A673 (cell line): ENCODE data around the gene ATRNL1. TPM values are rescaled to one million over a fixed set of nuclear protein-coding genes. Genes with fewer than 3 reads are reported as not detected.

Source experiments
- BruUV-seq: library from RNA; stranded (reverse); fragments of 400-500 nt; replicated peaks from 2 replicates; lab custom pipeline; 2021; lab: Mats Ljungman, UMichigan
- CTCF ChIA-PET: fragments of 300-600 bp; sonication (Branson Sonifier 250); formaldehyde crosslinking; loops from one replicate; lab custom pipeline; 2022; ENCODE audit warnings: antibody characterized with exemption; lab: Charles Lee
- POLR2A ChIA-PET: fragments of 300-600 bp; sonication (Branson Sonifier 250); formaldehyde crosslinking; loops from one replicate; lab custom pipeline; 2022; ENCODE audit warnings: antibody characterized with exemption; ENCODE audit not compliant: low non-redundant PET; lab: Charles Lee
- DNase-seq: peaks from one replicate; pipeline ENCODE4 v3.0.0-alpha.2; 2015; ENCODE audit warnings: low spot score
- H3K27ac ChIP-seq: fragments of 200-600 bp; sonication (generic); 2 replicates; pipeline ENCODE4 v1.5.1; 2016; ENCODE audit warnings: mixed run types, low read depth, mild to moderate bottlenecking, mixed read lengths, antibody characterized with exemption, low read length; ENCODE audit not compliant: poor library complexity, severe bottlenecking
- H3K27me3 ChIP-seq: fragments of 200-600 bp; sonication (generic); replicated peaks from 2 replicates; pipeline ENCODE4 v1.6.1; 2017; ENCODE audit warnings: mixed run types, low read depth, mild to moderate bottlenecking, mixed read lengths, antibody characterized with exemption, low read length; ENCODE audit not compliant: insufficient read depth, poor library complexity
- H3K36me3 ChIP-seq: fragments of 200-600 bp; sonication (generic); 2 replicates; pipeline ENCODE4 v1.6.1; 2016; ENCODE audit warnings: mixed run types, mild to moderate bottlenecking, mixed read lengths, antibody characterized with exemption, low read length; ENCODE audit not compliant: insufficient read depth, poor library complexity, severe bottlenecking
- H3K4me1 ChIP-seq: fragments of 200-600 bp; sonication (generic); 2 replicates; pipeline ENCODE4 v1.6.1; 2017; ENCODE audit warnings: mixed run types, mild to moderate bottlenecking, mixed read lengths, antibody characterized with exemption, low read length; ENCODE audit not compliant: insufficient read depth, poor library complexity, severe bottlenecking
- H3K4me3 ChIP-seq: fragments of 200-600 bp; sonication (generic); 2 replicates; pipeline ENCODE4 v1.5.1; 2016; ENCODE audit warnings: low read depth, mixed run types, mild to moderate bottlenecking, mixed read lengths, low read length; ENCODE audit not compliant: poor library complexity, severe bottlenecking
- H3K9me3 ChIP-seq: fragments of 200-600 bp; sonication (generic); 2 replicates; pipeline ENCODE4 v1.6.1; 2016; ENCODE audit warnings: mixed run types, low read depth, mild to moderate bottlenecking, mixed read lengths, antibody characterized with exemption, low read length; ENCODE audit not compliant: poor library complexity, severe bottlenecking
- CTCF ChIP-seq: fragments of 300-800, 200-600 bp; sonication (generic); conservative IDR thresholded peaks from 2 replicates; pipeline ENCODE4 v1.5.1; 2017; ENCODE audit warnings: low read depth, mild to moderate bottlenecking, antibody characterized with exemption, low read length, moderate library complexity, mixed read lengths
- EZH2 ChIP-seq: fragments of 200-600 bp; sonication (generic); IDR thresholded peaks from 2 replicates; pipeline ENCODE4 v1.6.1; 2017; ENCODE audit warnings: borderline replicate concordance, low read depth, mild to moderate bottlenecking, mixed read lengths, antibody characterized with exemption, low read length; ENCODE audit not compliant: poor library complexity, severe bottlenecking
- intact Hi-C: fragments of 100-400 bp; cut with micrococcal nuclease; formaldehyde crosslinking; loops from one replicate; pipeline ENCODE4 v1.10.0; 2022; ENCODE audit not compliant: unreplicated experiment
- total RNA-seq: library from RNA; stranded (reverse); gene quantifications from 2 replicates; pipeline ENCODE4 v1.2.3, GENCODE V29; 2021

The ATRNL1 gene
- total RNA-seq, 1 experiment from 2014 or later: 3.0 TPM

- TF ChIP-seq CTCF (no peak), EZH2 (no peak)
- Histone ChIP-seq H3K4me3 (no peak overlapping the region), H3K4me1 (no peaks in the 10 kb centered on the region), H3K27ac (no peak overlapping the region), H3K27me3 (no peaks in the 10 kb centered on the region), H3K9me3 (no peaks in the 10 kb centered on the region), H3K36me3 (no peaks in the 10 kb centered on the region)
- intact Hi-C loops: no loop called here
- DNase-seq: no peak
- ChIA-PET POLR2A (no interaction called here), CTCF (no interaction called here)
- BruUV-seq: no TSS peak
Observed at GRCh38 chr10:115953968-115954367, 860.8 kb downstream of the ATRNL1 start.

GRCh38 chr10:115956225-115957011, 863.3 kb downstream of the ATRNL1 start:
- ChIA-PET CTCF (no interaction called here), POLR2A (no interaction called here)
- TF ChIP-seq EZH2 (no peak), CTCF (no peak)
- H3K9me3 ChIP-seq: no peaks in the 10 kb centered on the region
- H3K36me3 ChIP-seq: no peaks in the 10 kb centered on the region
- intact Hi-C loops: no loop called here
- H3K4me3 ChIP-seq: no peak overlapping the region
- no peaks in the 10 kb centered on the region for H3K27me3 ChIP-seq
- H3K27ac ChIP-seq: no peak overlapping the region
- H3K4me1 ChIP-seq: no peaks in the 10 kb centered on the region
- no peak for DNase-seq
- BruUV-seq: no TSS peak

GRCh38 chr10:115957012-115957399, 863.8 kb downstream of the ATRNL1 start:
- no peak overlapping the region for H3K4me3 ChIP-seq
- POLR2A ChIA-PET: no interaction called here
- no peak for TF ChIP-seq EZH2
- TF ChIP-seq CTCF: no peak
- H3K9me3 ChIP-seq: no peaks in the 10 kb centered on the region
- H3K4me1 ChIP-seq: no peaks in the 10 kb centered on the region
- no peaks in the 10 kb centered on the region for H3K36me3 ChIP-seq
- CTCF ChIA-PET: no interaction called here
- intact Hi-C loops: no loop called here
- H3K27ac ChIP-seq: no peak overlapping the region
- DNase-seq: no peak
- BruUV-seq: no TSS peak
- H3K27me3 ChIP-seq: no peaks in the 10 kb centered on the region
